HG03064 (cell line): ENCODE results near the gene LILRB1.
"Not testable (repeated sequence)": the region's sequence is repeated elsewhere in the genome, so short reads cannot be mapped to it uniquely, and the experiment has no call there.

Experiments used
- ATAC-seq: cut with Tn5 transposase; IDR thresholded peaks from one replicate; pipeline ENCODE4 v1.9.1; 2021; ENCODE audit warnings: low read depth; ENCODE audit not compliant: unreplicated experiment

The LILRB1 gene

GRCh38 chr19:54660964-54661363 is 30.7 kb downstream of the LILRB1 start:
- no peak for ATAC-seq

GRCh38 chr19:54661846-54662481 is 31.7 kb downstream of the LILRB1 start:
- ATAC-seq, result no peak

- ATAC-seq, result no peak
These were observed 32.4 kb downstream of the LILRB1 start, which contains the start of gene LILRB4 for GRCh38 chr19:54662730-54663129. LILRB4 (plus strand) TSS chr19:54662985; CDS start chr19:54663034, 49 bp downstream.

GRCh38 chr19:54665530-54665929 is 35.2 kb downstream of the LILRB1 start:
- no peak for ATAC-seq

- no peak for ATAC-seq
These were observed 36.9 kb downstream of the LILRB1 start for GRCh38 chr19:54667217-54667616.

GRCh38 chr19:54668353-54668752 is 38.1 kb downstream of the LILRB1 start:
- no peak for ATAC-seq

GRCh38 chr19:54670576-54671357 is 40.5 kb downstream of the LILRB1 start:
- no peak for ATAC-seq

GRCh38 chr19:54673222-54673621 is 42.9 kb downstream of the LILRB1 start:
- ATAC-seq, result no peak

- ATAC-seq, result no peak
These were observed 43.8 kb downstream of the LILRB1 start for GRCh38 chr19:54674021-54674617.

- not testable (repeated sequence) for ATAC-seq
These were observed 46.0 kb downstream of the LILRB1 start for GRCh38 chr19:54676210-54676834.

GRCh38 chr19:54677217-54677616 is 46.9 kb downstream of the LILRB1 start:
- no peak for ATAC-seq

- ATAC-seq, result not testable (repeated sequence)
These were observed 51.3 kb downstream of the LILRB1 start for GRCh38 chr19:54681596-54681995.

- no peak for ATAC-seq
These were observed 52.1 kb downstream of the LILRB1 start for GRCh38 chr19:54682306-54682856.

- no peak for ATAC-seq
These were observed 54.2 kb downstream of the LILRB1 start for GRCh38 chr19:54684527-54684926.
